Measurements from ENCODE around the gene UQCR10. TPM values are rescaled to one million over a fixed set of nuclear protein-coding genes. Genes with fewer than 3 reads are reported as not detected.

The UQCR10 gene
- total RNA-seq, 1 experiment from 2014 or later: 147 TPM

GRCh38 chr22:29798801-29799200 lies 31.6 kb downstream of the UQCR10 start:
- H3K9me3 ChIP-seq: no peaks in the 10 kb centered on the region
- Mint-ChIP-seq H3K27ac (ENCODE audit: unreplicated experiment) (peak overlapping the region; percentile 83), H3K27me3 (ENCODE audit: insufficient read depth, unreplicated experiment) (no peaks in the 10 kb centered on the region), H3K9me3 (ENCODE audit: unreplicated experiment) (no peaks in the 10 kb centered on the region), H3K4me1 (ENCODE audit: low read depth, unreplicated experiment) (peaks cover 8% of the 10 kb centered on the region), H3K36me3 (ENCODE audit: insufficient read depth, unreplicated experiment) (peaks cover 48% of the 10 kb centered on the region), H3K4me3 (ENCODE audit: unreplicated experiment) (no peak overlapping the region)
- no peaks in the 10 kb centered on the region for H3K36me3 ChIP-seq (ENCODE audit: control insufficient read depth, insufficient read depth, low read length)
- BruUV-seq (replicated peaks): no TSS peak
- H3K27me3 ChIP-seq (replicated peaks; ENCODE audit: control insufficient read depth, insufficient read depth, low read length): no peaks in the 10 kb centered on the region
- no peak for TF ChIP-seq CTCF (IDR thresholded peaks at IDR 0.05; ENCODE audit: insufficient read depth in 1 of 2, low read depth in 1 of 2, low read length in 1 of 2, severe bottlenecking in 1 of 2, unreplicated experiment in 1 of 2)
- peaks cover 37% of the 10 kb centered on the region for H3K4me1 ChIP-seq
- H3K4me3 ChIP-seq (ENCODE audit: low read depth, low read length): no peak overlapping the region
- POLR2A ChIA-PET: no interaction called here
- no peak for DNase-seq
- CTCF ChIA-PET: no interaction called here
- intact Hi-C loops (cut with micrococcal nuclease; ENCODE audit: unreplicated experiment): no loop called here

- ChIA-PET CTCF (interaction anchor here (0.5 to 0.6 kb wide), 2 partner anchors 25 to 37 kb away, joined by 3 to 4 read pairs; no protein-coding TSS in a partner anchor), POLR2A (no interaction called here)
- Mint-ChIP-seq H3K4me3 (ENCODE audit: unreplicated experiment) (no peak overlapping the region), H3K27me3 (ENCODE audit: insufficient read depth, unreplicated experiment) (no peaks in the 10 kb centered on the region), H3K9me3 (ENCODE audit: unreplicated experiment) (no peaks in the 10 kb centered on the region), H3K4me1 (ENCODE audit: low read depth, unreplicated experiment) (peaks cover 8% of the 10 kb centered on the region), H3K36me3 (ENCODE audit: insufficient read depth, unreplicated experiment) (peaks cover 48% of the 10 kb centered on the region), H3K27ac (ENCODE audit: unreplicated experiment) (peak overlapping the region; percentile 83)
- Histone ChIP-seq H3K4me1 (peaks cover 37% of the 10 kb centered on the region), H3K27me3 (replicated peaks; ENCODE audit: control insufficient read depth, insufficient read depth, low read length) (no peaks in the 10 kb centered on the region), H3K9me3 (no peaks in the 10 kb centered on the region), H3K36me3 (ENCODE audit: control insufficient read depth, insufficient read depth, low read length) (no peaks in the 10 kb centered on the region; the same call in 1 of the 2 replicates), H3K4me3 (ENCODE audit: low read depth, low read length) (no peak overlapping the region)
- no peak for TF ChIP-seq CTCF (IDR thresholded peaks at IDR 0.05; ENCODE audit: insufficient read depth in 1 of 2, low read depth in 1 of 2, low read length in 1 of 2, severe bottlenecking in 1 of 2, unreplicated experiment in 1 of 2)
- intact Hi-C loops (cut with micrococcal nuclease; ENCODE audit: unreplicated experiment): no loop called here
- DNase-seq: peak; percentile 74 to 75
- no TSS peak for BruUV-seq (replicated peaks)
These were observed 32.1 kb downstream of the UQCR10 start for GRCh38 chr22:29799217-29799680.

GRCh38 chr22:29801153-29801552 lies 34.0 kb downstream of the UQCR10 start:
- H3K9me3 ChIP-seq: no peaks in the 10 kb centered on the region
- H3K4me1 ChIP-seq: peaks cover 37% of the 10 kb centered on the region
- H3K4me3 ChIP-seq (ENCODE audit: low read depth, low read length): no peak overlapping the region
- Mint-ChIP-seq H3K4me1 (ENCODE audit: low read depth, unreplicated experiment) (peaks cover 8% of the 10 kb centered on the region), H3K36me3 (ENCODE audit: insufficient read depth, unreplicated experiment) (peaks cover 45% of the 10 kb centered on the region), H3K27ac (ENCODE audit: unreplicated experiment) (peak overlapping the region; percentile 83), H3K4me3 (ENCODE audit: unreplicated experiment) (peak overlapping the region; percentile 11), H3K9me3 (ENCODE audit: unreplicated experiment) (no peaks in the 10 kb centered on the region), H3K27me3 (ENCODE audit: insufficient read depth, unreplicated experiment) (no peaks in the 10 kb centered on the region)
- no TSS peak for BruUV-seq (replicated peaks)
- DNase-seq: peak; percentile 54 to 58
- POLR2A ChIA-PET: interaction anchor here (0.5 kb wide), 1 partner anchor 19 kb away, joined by 3 read pairs; no protein-coding TSS in a partner anchor
- TF ChIP-seq CTCF (IDR thresholded peaks at IDR 0.05; ENCODE audit: insufficient read depth in 1 of 2, low read depth in 1 of 2, low read length in 1 of 2, severe bottlenecking in 1 of 2, unreplicated experiment in 1 of 2): no peak
- no peaks in the 10 kb centered on the region for H3K27me3 ChIP-seq (replicated peaks; ENCODE audit: control insufficient read depth, insufficient read depth, low read length)
- CTCF ChIA-PET: interaction anchor here (0.8 to 0.9 kb wide), 2 partner anchors 82 to 276 kb away, joined by 3 to 6 read pairs; partner anchors contain the start of gene MTMR3
- intact Hi-C loops (cut with micrococcal nuclease; ENCODE audit: unreplicated experiment): loop anchor here (5.0 kb wide), 1 partner anchor 34 kb away; the partner anchor contains the start of genes UQCR10 and ZMAT5
- peaks cover 3% of the 10 kb centered on the region for H3K36me3 ChIP-seq (ENCODE audit: control insufficient read depth, insufficient read depth, low read length)
